SK-N-MC (cell line): ENCODE results near the gene KCNN3.
"Not testable (repeated sequence)": the region's sequence is repeated elsewhere in the genome, so short reads cannot be mapped to it uniquely, and the experiment has no call there.

Source experiments
- DNase-seq: peaks from one replicate; pipeline ENCODE4 v3.0.0-alpha.2; 2011; ENCODE audit warnings: low read depth, low spot score
- H3K27ac ChIP-seq: fragments of 200-600 bp; sonication (generic); 2 replicates; pipeline ENCODE4 v1.5.1; 2016; ENCODE audit warnings: mixed run types
- H3K36me3 ChIP-seq: fragments of 200-600 bp; sonication (generic); 2 replicates; pipeline ENCODE4 v1.6.1; 2017; ENCODE audit warnings: antibody characterized with exemption, low read length, mixed read lengths; ENCODE audit not compliant: insufficient read depth
- H3K4me3 ChIP-seq: fragments of 200-600 bp; sonication (generic); 2 replicates; pipeline ENCODE4 v1.5.1; 2016
- H3K9ac ChIP-seq: fragments of 200-600 bp; sonication (generic); 2 replicates; pipeline ENCODE4 v1.8.0; 2017; ENCODE audit warnings: mixed run types, mixed read lengths; ENCODE audit not compliant: insufficient read length
- H3K9me3 ChIP-seq: fragments of 200-600 bp; sonication (generic); 2 replicates; pipeline ENCODE4 v1.6.1; 2017; ENCODE audit warnings: low read depth, mild to moderate bottlenecking, antibody characterized with exemption, low read length, moderate library complexity, mixed read lengths
- EZH2 ChIP-seq: fragments of 200-600 bp; sonication (generic); IDR thresholded peaks from one replicate; pipeline ENCODE4 v1.6.1; 2017; ENCODE audit warnings: antibody characterized with exemption
- FOXP2 ChIP-seq: optimal IDR thresholded peaks from 2 replicates; pipeline ENCODE3; 2011; ENCODE audit warnings: mild to moderate bottlenecking, moderate library complexity; ENCODE audit not compliant: insufficient read depth; ENCODE audit errors: extremely low read length, control extremely low read depth
- POLR2AphosphoS5 ChIP-seq: IDR thresholded peaks from 2 replicates; pipeline ENCODE4 v1.6.1; 2012; ENCODE audit warnings: mild to moderate bottlenecking, low read depth, low read length, borderline replicate concordance

KCNN3 gene

DNA sequence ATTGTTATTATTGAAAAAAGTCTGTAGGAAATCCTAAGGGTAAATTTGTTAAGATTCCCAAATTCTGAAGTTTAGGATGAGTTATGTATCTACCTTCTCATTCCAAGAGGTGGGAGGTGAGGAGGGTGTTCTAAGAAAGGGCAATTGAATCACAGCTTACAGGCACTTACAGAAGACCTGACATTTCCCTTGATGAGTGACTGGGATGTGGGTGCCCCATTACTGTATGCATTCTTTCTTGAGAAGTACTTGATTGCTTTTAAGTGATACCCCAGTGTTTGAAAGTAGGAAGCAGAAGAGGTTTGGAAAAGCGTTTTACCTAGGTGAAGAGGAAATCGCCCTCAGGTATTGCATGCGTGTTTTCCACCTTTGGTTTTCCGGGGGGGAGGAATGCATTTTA lies 175.1 kb downstream of the KCNN3 start:
- Histone ChIP-seq H3K36me3 (no peaks in the 10 kb centered on the region), H3K9me3 (no peaks in the 10 kb centered on the region), H3K4me3 (no peak overlapping the region), H3K9ac (no peak overlapping the region), H3K27ac (no peak overlapping the region)
- DNase-seq: no peak
- no peak for TF ChIP-seq EZH2
- no peak for TF ChIP-seq FOXP2
- no peak for TF ChIP-seq POLR2AphosphoS5

DNA sequence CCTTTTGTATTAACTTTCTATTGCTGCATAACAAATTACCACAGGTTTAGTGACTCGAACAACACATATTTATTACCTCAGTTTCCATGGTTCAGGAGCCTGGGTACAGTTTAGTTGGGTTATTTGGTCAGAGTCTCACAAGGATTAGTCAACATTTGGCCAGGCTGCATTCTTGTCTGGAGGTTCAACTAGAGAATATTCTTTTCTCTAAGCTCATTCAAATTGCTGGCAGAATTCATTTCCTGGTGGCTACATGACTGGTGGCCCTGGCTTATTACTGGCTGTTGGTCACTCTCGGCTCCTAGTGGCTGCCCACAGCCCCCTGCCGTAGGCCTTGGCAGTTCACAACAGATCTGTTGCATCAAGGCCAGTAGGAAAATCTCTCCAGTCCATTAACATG lies 181.0 kb downstream of the KCNN3 start:
- no peaks in the 10 kb centered on the region for H3K36me3 ChIP-seq
- no peak overlapping the region for H3K9ac ChIP-seq
- no peak overlapping the region for H3K4me3 ChIP-seq
- no peak for DNase-seq
- no peak for TF ChIP-seq FOXP2
- H3K27ac ChIP-seq: no peak overlapping the region
- no peaks in the 10 kb centered on the region for H3K9me3 ChIP-seq

DNA sequence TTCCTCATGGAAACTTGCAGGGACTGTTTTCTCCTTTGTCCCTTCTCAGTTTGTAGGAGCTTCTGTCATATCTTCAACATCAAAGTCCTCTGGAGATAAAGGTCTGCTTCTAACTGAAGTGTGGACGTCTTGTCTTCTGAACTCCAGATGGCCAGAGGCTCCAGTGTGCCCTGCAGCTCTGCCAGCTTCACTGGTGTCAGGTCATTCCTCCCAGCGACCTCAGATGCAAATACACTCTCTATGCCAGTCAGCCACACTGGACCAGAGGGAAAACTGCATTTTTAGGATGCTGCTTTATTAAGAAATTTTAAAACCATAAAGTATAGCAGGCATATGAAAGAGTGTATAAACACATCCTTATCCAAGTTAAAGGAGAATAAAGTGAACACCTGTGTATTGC lies 183.6 kb downstream of the KCNN3 start:
- no peaks in the 10 kb centered on the region for H3K9me3 ChIP-seq
- no peak overlapping the region for H3K27ac ChIP-seq
- no peak for TF ChIP-seq POLR2AphosphoS5
- no peak for TF ChIP-seq FOXP2
- TF ChIP-seq EZH2: no peak
- no peaks in the 10 kb centered on the region for H3K36me3 ChIP-seq
- no peak overlapping the region for H3K4me3 ChIP-seq
- no peak for DNase-seq
- no peak overlapping the region for H3K9ac ChIP-seq

DNA sequence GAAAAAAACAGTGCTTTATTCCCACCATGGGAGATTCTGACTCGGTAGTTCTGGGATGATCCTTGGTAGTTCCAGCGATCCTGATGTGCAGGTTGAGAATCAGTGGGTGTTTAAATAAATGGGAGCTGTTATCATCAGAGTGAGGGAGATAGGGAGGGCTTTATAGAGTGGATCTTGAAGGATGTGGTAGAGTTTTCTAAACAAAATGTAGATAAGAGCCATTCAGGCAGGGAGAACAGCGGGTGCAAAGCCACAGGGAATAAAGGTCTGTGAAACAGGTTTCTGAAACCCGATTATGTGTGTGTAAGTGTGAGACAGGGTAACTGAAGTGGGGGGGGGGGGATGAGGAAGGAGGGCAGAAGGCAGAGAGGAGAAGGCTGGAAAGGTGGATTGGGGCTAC lies 186.3 kb downstream of the KCNN3 start:
- DNase-seq: no peak
- H3K36me3 ChIP-seq: no peaks in the 10 kb centered on the region
- H3K4me3 ChIP-seq: no peak overlapping the region
- H3K9ac ChIP-seq: no peak overlapping the region
- H3K27ac ChIP-seq: no peak overlapping the region
- H3K9me3 ChIP-seq: no peaks in the 10 kb centered on the region; the same call in 1 of the 2 replicates
- TF ChIP-seq POLR2AphosphoS5: no peak
- TF ChIP-seq EZH2: no peak

DNA sequence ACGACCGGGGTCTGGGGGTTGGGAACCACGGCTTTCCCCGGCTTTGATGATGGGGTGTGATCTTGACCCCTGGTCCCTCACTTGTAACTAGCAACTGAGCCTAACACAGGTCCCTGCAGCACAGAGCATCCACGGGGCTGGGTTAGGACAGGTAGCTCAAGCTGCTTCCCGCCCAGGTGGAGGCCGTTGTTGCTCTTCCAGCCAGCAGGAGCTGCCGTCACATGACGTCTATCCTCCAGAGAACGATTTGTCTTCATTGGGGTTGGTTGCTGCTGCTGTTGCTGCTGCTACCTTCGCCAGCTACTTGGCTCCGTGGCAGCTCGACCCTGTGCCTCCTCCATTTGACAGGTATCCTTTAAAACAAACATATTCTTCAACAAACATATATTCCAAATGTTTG lies 187.8 kb downstream of the KCNN3 start:
- H3K4me3 ChIP-seq: no peak overlapping the region
- no peaks in the 10 kb centered on the region; the same call in 1 of the 2 replicates for H3K9me3 ChIP-seq
- DNase-seq: no peak
- H3K36me3 ChIP-seq: no peaks in the 10 kb centered on the region
- no peak overlapping the region for H3K9ac ChIP-seq
- TF ChIP-seq FOXP2: no peak
- TF ChIP-seq EZH2: no peak
- TF ChIP-seq POLR2AphosphoS5: no peak
- no peak overlapping the region for H3K27ac ChIP-seq

DNA sequence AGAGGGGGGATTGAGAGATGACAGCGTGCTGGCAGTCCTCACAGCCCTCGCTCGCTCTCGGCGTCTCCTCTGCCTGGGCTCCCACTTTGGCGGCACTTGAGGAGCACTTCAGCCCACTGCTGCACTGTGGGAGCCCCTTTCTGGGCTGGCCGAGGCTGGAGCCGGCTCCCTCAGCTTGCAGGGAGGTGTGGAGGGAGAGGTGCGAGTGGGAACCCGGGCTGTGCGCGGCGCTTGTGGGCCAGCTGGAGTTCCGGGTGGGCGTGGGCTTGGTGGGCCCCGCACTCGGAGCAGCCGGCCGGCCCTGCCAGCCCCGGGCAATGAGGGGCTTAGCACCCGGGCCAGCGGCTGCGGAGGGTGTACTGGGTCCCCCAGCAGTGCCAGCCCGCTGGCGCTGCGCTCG lies 192.2 kb downstream of the KCNN3 start:
- H3K27ac ChIP-seq, H3K36me3 ChIP-seq, H3K4me3 ChIP-seq, DNase-seq, H3K9ac ChIP-seq, H3K9me3 ChIP-seq: not testable (repeated sequence)

DNA sequence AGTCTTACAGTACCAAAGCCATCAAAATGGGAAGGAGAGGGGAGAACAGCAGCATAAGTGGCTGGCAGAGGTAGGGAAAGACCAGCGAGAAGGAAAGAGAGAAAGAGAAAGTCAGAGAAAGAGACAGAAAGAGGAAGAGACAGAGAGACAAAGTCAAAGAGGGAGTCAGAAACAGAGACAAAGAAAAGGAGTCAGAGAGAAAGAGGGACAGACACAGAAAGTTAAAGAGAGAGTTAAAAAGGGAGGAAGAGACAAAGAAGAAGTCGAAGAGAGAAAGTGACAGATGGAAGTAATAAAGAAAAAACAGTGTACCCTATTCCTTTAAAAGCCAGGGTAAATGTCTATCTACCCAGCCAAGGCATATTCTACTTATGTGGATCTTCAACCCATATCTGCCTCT lies 193.2 kb downstream of the KCNN3 start:
- H3K9me3 ChIP-seq, DNase-seq, H3K4me3 ChIP-seq, H3K36me3 ChIP-seq, H3K9ac ChIP-seq, H3K27ac ChIP-seq: not testable (repeated sequence)

DNA sequence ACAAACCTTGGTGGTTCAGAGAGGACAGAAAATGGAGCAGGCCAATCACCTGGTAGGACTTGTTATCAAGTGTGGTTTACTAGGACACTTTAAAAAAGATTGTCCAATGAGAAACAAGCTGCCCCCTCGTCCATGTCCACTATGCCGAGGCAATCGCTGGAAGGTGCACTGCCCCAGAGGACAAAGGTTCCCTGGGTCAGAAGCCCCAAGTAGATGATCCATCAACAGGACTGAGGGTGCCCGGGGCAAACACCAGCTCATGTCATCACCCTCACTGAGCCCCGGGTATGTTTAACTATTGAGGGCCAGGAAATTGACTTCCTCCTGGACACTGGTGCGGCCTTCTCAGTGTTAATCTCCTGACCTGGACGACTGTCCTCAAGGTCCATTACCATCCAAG lies 195.6 kb downstream of the KCNN3 start:
- H3K4me3 ChIP-seq, DNase-seq, H3K9me3 ChIP-seq: not testable (repeated sequence)

DNA sequence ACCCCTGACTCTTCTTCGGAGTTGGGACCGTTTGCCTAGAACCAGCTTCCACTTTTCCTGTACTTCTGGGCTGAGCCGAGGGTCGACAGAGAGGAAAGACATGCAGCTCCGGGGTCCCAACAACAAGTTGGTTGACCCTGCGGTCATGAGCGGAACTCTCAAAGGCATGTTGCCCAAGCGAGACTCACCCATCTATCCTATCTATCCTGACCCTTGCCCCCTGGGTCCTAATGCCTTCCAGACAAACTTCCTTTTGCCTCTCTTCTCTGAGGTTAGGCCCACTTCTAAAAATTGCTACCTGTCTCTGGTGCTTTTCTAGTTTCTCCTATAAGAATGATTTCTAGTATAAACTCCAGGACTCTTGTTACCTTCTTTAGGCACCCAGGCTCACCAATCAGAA lies 197.8 kb downstream of the KCNN3 start:
- not testable (repeated sequence) for H3K9ac ChIP-seq, DNase-seq, H3K9me3 ChIP-seq, H3K27ac ChIP-seq, H3K36me3 ChIP-seq
- peak overlapping the region; percentile 55 for H3K4me3 ChIP-seq

More for the DNA sequence above, 195.6 kb downstream of the KCNN3 start:
- H3K9ac ChIP-seq, H3K36me3 ChIP-seq, H3K27ac ChIP-seq: not testable (repeated sequence)

DNA sequence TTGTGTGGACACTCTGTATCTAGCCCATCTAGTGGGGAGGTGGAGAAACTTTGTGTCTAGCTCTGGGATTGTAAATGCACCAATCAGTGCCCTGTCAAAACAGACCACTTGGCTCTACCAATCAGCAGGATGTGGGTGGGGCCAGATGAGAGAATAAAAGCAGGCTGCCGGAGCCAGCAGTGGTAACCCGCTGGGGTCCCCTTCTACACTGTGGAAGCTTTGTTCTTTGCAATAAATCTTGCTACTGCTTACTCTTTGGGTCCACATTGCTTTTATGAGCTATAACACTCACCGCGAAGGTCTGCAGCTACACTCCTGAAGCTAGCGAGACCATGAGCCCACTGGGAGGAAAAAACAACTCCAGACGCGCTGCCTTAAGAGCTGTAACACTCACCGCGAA lies 198.7 kb downstream of the KCNN3 start:
- not testable (repeated sequence) for H3K9ac ChIP-seq, DNase-seq, H3K9me3 ChIP-seq, H3K27ac ChIP-seq, H3K36me3 ChIP-seq
- H3K4me3 ChIP-seq: peak overlapping the region; percentile 55

DNA sequence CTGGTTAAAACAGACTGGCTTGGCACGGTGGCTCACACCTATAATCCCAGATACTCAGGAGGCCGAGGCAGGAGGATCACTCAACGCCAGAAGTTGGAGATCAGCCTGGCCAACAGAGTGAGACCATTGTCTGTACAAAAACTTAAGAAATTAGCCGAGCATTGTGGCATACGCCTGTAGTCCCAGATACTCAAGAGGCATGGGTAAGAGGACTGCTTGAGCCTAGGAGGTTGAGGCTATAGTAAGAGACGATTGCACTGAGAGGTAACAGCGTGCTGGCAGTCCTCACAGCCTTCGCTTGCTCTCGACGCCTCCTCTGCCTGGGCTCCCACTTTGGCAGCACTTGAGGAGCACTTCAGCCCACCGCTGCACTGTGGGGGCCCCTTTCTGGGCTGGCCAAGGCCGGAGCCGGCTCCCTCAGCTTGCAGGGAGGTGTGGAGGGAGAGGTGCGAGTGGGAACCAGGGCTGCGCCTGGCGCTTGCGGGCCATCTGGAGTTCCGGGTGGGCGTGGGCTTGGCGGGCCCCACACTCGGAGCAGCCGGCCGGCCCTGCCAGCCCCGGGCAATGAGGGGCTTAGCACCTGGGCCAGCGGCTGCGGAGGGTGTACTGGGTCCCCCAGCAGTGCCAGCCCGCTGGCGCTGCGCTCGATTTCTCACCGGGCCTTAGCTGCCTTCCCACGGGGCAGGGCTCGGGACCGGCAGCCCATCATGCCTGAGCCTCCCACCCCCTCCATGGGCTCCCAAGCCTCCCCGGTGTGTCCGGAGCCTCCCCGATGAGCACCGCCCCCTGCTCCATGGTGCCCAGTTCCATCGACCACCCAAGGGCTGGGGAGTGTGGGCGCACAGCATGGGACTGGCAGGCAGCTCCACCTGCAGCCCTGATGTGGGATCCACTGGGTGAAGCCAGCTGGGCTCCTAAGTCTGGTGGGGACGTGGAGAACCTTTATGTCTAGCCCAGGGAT lies 199.5 kb downstream of the KCNN3 start:
- H3K36me3 ChIP-seq, H3K9ac ChIP-seq, H3K27ac ChIP-seq, DNase-seq, H3K4me3 ChIP-seq, H3K9me3 ChIP-seq: not testable (repeated sequence)
